Measurements from ENCODE around the gene PDCD1. TPM values are rescaled to one million over a fixed set of nuclear protein-coding genes. Genes with fewer than 3 reads are reported as not detected.
A peak's percentile ranks its signal among the peaks of the same experiment; 100 is the strongest.
"Not testable (repeated sequence)": the region's sequence is repeated elsewhere in the genome, so short reads cannot be mapped to it uniquely, and the experiment has no call there.

Gene PDCD1
- total and polyA plus RNA-seq, 2 of the 13 experiments (the other 11 are each of a cell fraction or from before 2014, with no cell fraction given), result 0.04 TPM; not detected in 1

DNA sequence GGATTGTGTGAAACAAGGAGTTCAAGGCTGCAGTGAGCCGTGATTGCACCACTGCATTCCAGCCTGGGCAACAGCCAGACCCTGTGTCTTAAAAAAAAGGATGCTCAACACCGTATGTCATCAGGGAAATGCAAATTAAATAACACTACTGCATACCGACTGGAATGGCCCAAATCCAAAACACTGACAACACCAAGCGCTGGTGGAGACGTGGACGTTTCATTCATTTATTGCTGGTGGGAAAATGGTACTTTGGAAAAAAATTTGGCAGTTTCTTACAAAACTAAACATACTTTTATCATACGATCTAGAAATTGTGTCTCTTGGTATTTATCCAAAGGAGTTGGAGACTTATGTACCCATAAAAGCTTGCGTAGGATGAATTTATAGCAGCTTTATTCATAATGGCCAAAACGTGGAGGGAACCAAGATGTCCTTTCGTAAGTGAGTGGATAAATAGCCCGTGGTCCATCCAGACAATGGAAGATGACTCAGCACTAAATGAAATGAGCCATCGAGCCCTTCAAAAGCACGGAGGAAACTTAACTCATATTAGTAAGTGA, 25.5 kb downstream of the PDCD1 start (continued):
- no peak for TF ChIP-seq SRY (CRISPR knock-in tag; IDR thresholded peaks at IDR 0.05)

DNA sequence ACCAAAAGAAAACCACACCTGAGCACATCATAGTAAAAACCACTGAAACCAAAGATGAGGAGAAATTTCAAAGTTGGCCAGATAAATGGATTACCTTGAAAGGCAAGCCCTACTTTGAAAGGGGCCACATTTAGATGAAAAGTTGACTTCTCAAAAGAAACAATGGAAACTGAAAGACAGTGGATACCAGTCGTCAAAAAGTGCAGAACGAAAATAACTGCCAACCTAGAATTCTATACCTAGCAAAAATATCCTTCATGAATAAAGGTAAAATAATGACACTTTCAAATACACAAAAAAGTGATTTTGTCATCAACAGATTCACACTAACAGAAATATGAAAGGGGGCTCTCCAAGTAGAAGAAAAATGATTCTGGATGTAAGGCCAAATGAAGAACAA, 31.3 kb downstream of the PDCD1 start:
- no peak overlapping the region for H3K9ac ChIP-seq (ENCODE audit: insufficient read depth, low read depth, low read length)
- no peaks in the 10 kb centered on the region for H3K4me1 ChIP-seq (ENCODE audit: insufficient read depth, low read length)
- in situ Hi-C loops (cut with HindIII; ENCODE audit: extremely low pct_ligation_motif_present, low pct_unique_long_range_greater_than_20kb) (no loop called here), intact Hi-C loops (cut with micrococcal nuclease; ENCODE audit: unreplicated experiment) (no loop called here)
- H3K4me2 ChIP-seq (ENCODE audit: low read depth, low read length), result no peak overlapping the region
- no peak for ATAC-seq
- H3K27ac ChIP-seq (ENCODE audit: extremely low read length, insufficient read depth, low read length), result no peak overlapping the region
- peaks cover 17% of the 10 kb centered on the region for H3K9me3 ChIP-seq (ENCODE audit: low read length)
- peak; percentile 97; the same call in 1 of the 2 replicates for TF ChIP-seq ZFP1 (CRISPR knock-in tag; IDR thresholded peaks at IDR 0.05)
- no peak for TF ChIP-seq KLF12 (CRISPR knock-in tag; IDR thresholded peaks at IDR 0.05; ENCODE audit: borderline replicate concordance)
- no peak for TF ChIP-seq ARNT2 (CRISPR knock-in tag; IDR thresholded peaks at IDR 0.05; ENCODE audit: low read depth)
- H2AFZ ChIP-seq (ENCODE audit: low read length), result no peak overlapping the region
- FAIRE-seq, result no peak
- CTCF ChIA-PET (ENCODE audit: low intra/inter-chr PET ratio, low total read pairs), result no interaction called here
- H3K79me2 ChIP-seq (ENCODE audit: insufficient read depth, low read length), result no peaks in the 10 kb centered on the region
- POLR2A ChIA-PET, result no interaction called here
- no peak overlapping the region for H3K4me3 ChIP-seq (replicated peaks in 1 of 3; ENCODE audit: insufficient read depth in 1 of 3, low read depth in 2 of 3, low read length in 3 of 3)
- H3K36me3 ChIP-seq (replicated peaks in 1 of 2; ENCODE audit: control insufficient read depth in 1 of 2, insufficient read depth in 2 of 2, low read length in 2 of 2), result no peaks in the 10 kb centered on the region
- WGBS (ENCODE audit: low lambda C conversion rate), result 27% methylated on average over 2 of the region's 2 CpGs
- DNase-seq (ENCODE audit: low spot score), result no peak
- H3K27me3 ChIP-seq (ENCODE audit: control insufficient read depth in 1 of 2, insufficient read depth in 2 of 2, low read length in 2 of 2), result peaks cover 0 to 10% of the 10 kb centered on the region in 2 experiments; a peak in 2 of 5 replicates
- no peaks in the 10 kb centered on the region for H4K20me1 ChIP-seq (ENCODE audit: insufficient read depth, low read length)
- BruUV-seq (replicated peaks), result no TSS peak

DNA sequence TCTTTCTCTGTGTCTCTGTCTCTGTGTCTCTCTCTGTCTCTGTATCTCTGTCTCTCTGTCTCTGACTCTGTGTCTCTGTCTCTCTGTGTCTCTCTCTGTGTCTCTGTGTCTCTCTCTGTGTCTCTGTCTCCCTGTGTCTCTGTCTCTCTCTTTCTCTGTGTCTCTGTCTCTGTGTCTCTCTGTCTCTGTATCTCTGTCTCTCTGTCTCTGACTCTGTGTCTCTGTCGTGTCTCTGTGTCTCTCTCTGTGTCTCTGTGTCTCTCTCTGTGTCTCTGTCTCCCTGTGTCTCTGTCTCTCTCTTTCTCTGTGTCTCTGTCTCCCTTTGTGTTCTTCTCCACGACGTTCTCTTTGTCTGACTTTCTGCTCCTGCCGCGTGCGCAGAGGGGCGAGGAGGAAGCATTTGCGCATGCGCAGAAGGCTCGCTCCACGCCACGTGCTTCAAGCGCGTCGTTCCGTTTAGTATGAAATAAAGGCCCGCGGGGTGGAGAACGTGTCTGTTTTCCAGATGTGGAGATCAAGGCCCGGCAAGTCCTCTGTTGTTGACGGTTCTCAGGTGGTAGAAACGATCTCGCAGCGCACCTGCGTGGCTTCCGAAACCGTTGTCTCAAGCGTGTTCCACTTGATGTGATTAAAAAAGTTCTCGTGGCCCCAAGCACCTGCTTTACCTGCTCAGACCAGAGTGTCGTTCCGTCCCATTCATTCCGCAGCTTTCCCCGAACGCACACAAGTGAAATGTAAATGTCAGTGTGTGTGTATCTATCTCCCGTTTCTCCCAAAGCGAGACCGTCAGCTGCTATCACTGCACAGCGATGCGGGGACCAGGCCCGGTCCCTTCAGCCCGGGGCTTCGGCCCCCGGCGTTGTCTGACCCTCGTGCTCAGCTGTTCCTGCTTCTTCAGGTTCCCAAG, 34.9 kb downstream of the PDCD1 start:
- BruUV-seq (replicated peaks); POLR2A ChIA-PET; H3K27me3 ChIP-seq (ENCODE audit: control insufficient read depth in 1 of 2, insufficient read depth in 2 of 2, low read length in 2 of 2); FAIRE-seq; H3K79me2 ChIP-seq (ENCODE audit: insufficient read depth, low read length); H3K4me3 ChIP-seq (replicated peaks in 1 of 3; ENCODE audit: insufficient read depth in 1 of 3, low read depth in 2 of 3, low read length in 3 of 3); H4K20me1 ChIP-seq (ENCODE audit: insufficient read depth, low read length); ATAC-seq; H2AFZ ChIP-seq (ENCODE audit: low read length); H3K9ac ChIP-seq (ENCODE audit: insufficient read depth, low read depth, low read length); intact Hi-C loops (cut with micrococcal nuclease; ENCODE audit: unreplicated experiment); CTCF ChIA-PET (ENCODE audit: low intra/inter-chr PET ratio, low total read pairs); H3K4me2 ChIP-seq (ENCODE audit: low read depth, low read length); in situ Hi-C loops (cut with HindIII; ENCODE audit: extremely low pct_ligation_motif_present, low pct_unique_long_range_greater_than_20kb); H3K27ac ChIP-seq (ENCODE audit: extremely low read length, insufficient read depth, low read length); H3K36me3 ChIP-seq (replicated peaks in 1 of 2; ENCODE audit: control insufficient read depth in 1 of 2, insufficient read depth in 2 of 2, low read length in 2 of 2); DNase-seq (ENCODE audit: low spot score); H3K4me1 ChIP-seq (ENCODE audit: insufficient read depth, low read length): not testable (repeated sequence)
- peaks cover 17% of the 10 kb centered on the region for H3K9me3 ChIP-seq (ENCODE audit: low read length)
- WGBS (ENCODE audit: low lambda C conversion rate), result 82% methylated on average over 45 of the region's 45 CpGs
- TF ChIP-seq ZBTB38 (CRISPR knock-in tag; IDR thresholded peaks at IDR 0.05), result 0 out of 2 replicates have a peak, but pooled peaks have one; percentile 21
